ENCODE results near the gene RXFP4. TPM values are rescaled to one million over a fixed set of nuclear protein-coding genes. Genes with fewer than 3 reads are reported as not detected.
"Not testable (repeated sequence)": the region's sequence is repeated elsewhere in the genome, so short reads cannot be mapped to it uniquely, and the experiment has no call there.

The RXFP4 gene
- total and polyA plus RNA-seq, 2 donors = 0.18 TPM; not detected in 1

GRCh38 chr1:155984903-155985645, 43.6 kb downstream of the RXFP4 start:
- not testable (repeated sequence) for DNase-seq (ENCODE audit: low read depth in 6 of 9, low spot score in 9 of 9); H3K36me3 ChIP-seq (ENCODE audit: control insufficient read depth in 2 of 2, insufficient read depth in 2 of 2, low read length in 1 of 2); H3K9me3 ChIP-seq (ENCODE audit: control insufficient read depth in 2 of 2, insufficient read depth in 1 of 2, low read length in 1 of 2); H3K27me3 ChIP-seq (ENCODE audit: control insufficient read depth in 2 of 2, insufficient read depth in 1 of 2, low read length in 1 of 2); H3K4me3 ChIP-seq (ENCODE audit: low read length in 2 of 2); H3K27ac ChIP-seq (ENCODE audit: low read depth in 1 of 2, low read length in 1 of 2)
- peaks cover 17 to 53% of the 10 kb centered on the region in 2 donors for H3K4me1 ChIP-seq (ENCODE audit: control insufficient read depth in 2 of 2, insufficient read depth in 2 of 2, low read length in 2 of 2)
- 97% methylated on average over 11 of the region's 11 CpGs for WGBS

DNA sequence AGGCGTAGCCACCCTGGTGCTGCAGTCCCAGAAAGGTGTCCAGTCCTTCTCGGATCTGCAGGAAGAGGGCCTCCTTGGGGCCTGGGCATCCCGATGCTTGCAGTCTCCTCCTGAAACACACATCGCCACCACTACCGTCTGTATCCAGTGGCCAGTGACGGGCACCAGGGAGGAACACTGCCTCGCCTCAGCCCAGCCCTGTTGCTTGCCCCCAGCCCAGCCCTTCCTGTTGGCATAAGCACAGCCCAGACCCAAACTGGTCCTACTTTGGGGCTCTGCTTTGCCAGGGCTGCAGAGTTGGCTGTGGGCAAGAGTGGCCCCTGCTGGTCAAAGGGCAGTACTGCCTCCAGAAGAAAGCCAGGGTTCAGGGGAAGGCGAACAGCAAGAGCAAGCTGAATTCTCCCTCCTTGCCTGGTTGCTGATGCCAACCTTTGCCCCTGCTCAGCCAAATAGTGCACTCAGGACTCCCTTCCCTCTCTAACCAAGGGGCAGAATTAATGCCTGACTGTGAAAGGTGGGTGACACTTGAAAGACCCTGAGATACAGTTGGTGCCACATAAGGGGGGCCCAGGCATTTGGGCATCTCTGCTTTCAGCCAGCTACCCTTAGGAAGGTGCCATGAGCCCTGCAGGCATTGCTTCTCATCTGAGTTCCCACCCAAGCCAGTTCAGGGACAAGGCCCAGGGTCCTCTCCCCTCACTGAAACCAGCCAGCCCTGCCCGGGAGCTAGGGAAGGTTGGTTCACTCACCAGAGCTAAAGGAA, 48.0 kb downstream of the RXFP4 start:
- peaks cover 0 to 15% of the 10 kb centered on the region in 2 donors for H3K4me1 ChIP-seq (ENCODE audit: control insufficient read depth in 2 of 2, insufficient read depth in 2 of 2, low read length in 2 of 2)
- WGBS = 57% methylated on average over 9 of the region's 9 CpGs
- no peaks in the 10 kb centered on the region for H3K9me3 ChIP-seq (ENCODE audit: control insufficient read depth in 2 of 2, insufficient read depth in 1 of 2, low read length in 1 of 2)
- H3K27ac ChIP-seq (ENCODE audit: low read depth in 1 of 2, low read length in 1 of 2) = no peak overlapping the region
- H3K27me3 ChIP-seq (ENCODE audit: control insufficient read depth in 2 of 2, insufficient read depth in 1 of 2, low read length in 1 of 2) = no peaks in the 10 kb centered on the region
- DNase-seq (ENCODE audit: low read depth in 6 of 9, low spot score in 9 of 9) = peak in 6 of 9 donors; percentile 59 to 89 (median 79)
- H3K36me3 ChIP-seq (ENCODE audit: control insufficient read depth in 2 of 2, insufficient read depth in 2 of 2, low read length in 1 of 2) = no peaks in the 10 kb centered on the region
- H3K4me3 ChIP-seq (ENCODE audit: low read length in 2 of 2) = no peak overlapping the region

DNA sequence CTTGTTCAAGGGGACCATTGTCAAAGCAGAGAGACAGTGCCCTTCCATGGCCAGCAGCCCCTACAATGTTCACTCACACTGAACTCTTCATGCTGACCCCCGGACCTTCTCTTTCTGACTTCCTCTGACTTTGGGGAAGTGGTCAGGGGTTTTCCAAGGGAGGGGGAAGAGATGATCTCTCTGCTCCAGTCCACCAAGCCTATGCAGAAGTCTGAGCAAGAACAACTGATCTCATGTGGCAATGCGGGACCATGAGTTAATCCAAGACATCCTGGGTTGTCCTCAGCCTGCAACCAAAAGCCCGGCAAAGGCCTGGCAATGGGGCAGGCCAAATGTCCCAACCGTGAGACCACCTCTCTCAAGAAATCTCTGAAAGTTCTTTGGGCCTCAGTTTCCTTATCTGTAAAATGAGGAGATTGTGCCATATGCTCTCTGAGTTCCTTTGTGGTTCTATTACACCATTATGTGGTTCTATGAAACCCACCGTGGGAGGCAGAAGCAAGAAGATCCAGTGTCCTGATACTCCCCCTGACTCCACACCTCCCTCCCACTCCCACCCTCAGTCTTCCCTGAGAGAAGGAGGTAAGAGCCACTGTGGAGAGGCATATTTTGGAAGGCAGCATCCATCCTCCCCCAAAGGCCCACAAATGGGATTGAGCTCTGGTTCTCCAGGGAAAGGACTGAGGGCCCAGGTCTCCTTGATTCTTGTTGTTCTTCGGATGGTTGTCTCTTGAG, 48.7 kb downstream of the RXFP4 start:
- Histone ChIP-seq H3K36me3 (ENCODE audit: control insufficient read depth in 2 of 2, insufficient read depth in 2 of 2, low read length in 1 of 2) (no peaks in the 10 kb centered on the region), H3K4me3 (ENCODE audit: low read length in 2 of 2) (no peak overlapping the region), H3K4me1 (ENCODE audit: control insufficient read depth in 2 of 2, insufficient read depth in 2 of 2, low read length in 2 of 2) (peaks cover 0 to 13% of the 10 kb centered on the region in 2 donors), H3K27me3 (ENCODE audit: control insufficient read depth in 2 of 2, insufficient read depth in 1 of 2, low read length in 1 of 2) (no peaks in the 10 kb centered on the region), H3K27ac (ENCODE audit: low read depth in 1 of 2, low read length in 1 of 2) (no peak overlapping the region), H3K9me3 (ENCODE audit: control insufficient read depth in 2 of 2, insufficient read depth in 1 of 2, low read length in 1 of 2) (no peaks in the 10 kb centered on the region)
- DNase-seq (ENCODE audit: low read depth in 6 of 9, low spot score in 9 of 9) = peak in 1 of 9 donors; percentile 39
- 80% methylated on average over 6 of the region's 6 CpGs for WGBS

Other genes with a start within 250 kb of the RXFP4 start
- 31.6 TPM for gene GON4L, start 84.4 kb upstream of the RXFP4 start, total RNA-seq
- gene GON4L, start 84.4 kb upstream of the RXFP4 start, polyA plus RNA-seq = 33.0 TPM
- gene SYT11, start 82.1 kb upstream of the RXFP4 start, total RNA-seq = 3.6 TPM
- 3.3 TPM for gene SYT11, start 82.1 kb upstream of the RXFP4 start, polyA plus RNA-seq
- gene RIT1, start 30.3 kb upstream of the RXFP4 start, total RNA-seq = 24.4 TPM
- 17.2 TPM for gene RIT1, start 30.3 kb upstream of the RXFP4 start, polyA plus RNA-seq
- 31.3 TPM for gene KHDC4, start 7.2 kb upstream of the RXFP4 start, total RNA-seq
- gene KHDC4, start 7.2 kb upstream of the RXFP4 start, polyA plus RNA-seq = 45.8 TPM
- 42.3 TPM for gene ARHGEF2, start 36.9 kb downstream of the RXFP4 start, total RNA-seq
- gene ARHGEF2, start 36.9 kb downstream of the RXFP4 start, polyA plus RNA-seq = 58.5 TPM
- gene SSR2, start 79.3 kb downstream of the RXFP4 start, total RNA-seq = 262 TPM
- gene SSR2, start 79.3 kb downstream of the RXFP4 start, polyA plus RNA-seq = 251 TPM
- gene UBQLN4, start 112.2 kb downstream of the RXFP4 start, total RNA-seq = 10.4 TPM
- gene UBQLN4, start 112.2 kb downstream of the RXFP4 start, polyA plus RNA-seq = 15.1 TPM
- gene LAMTOR2, start 113.1 kb downstream of the RXFP4 start, total RNA-seq = 75.9 TPM
- gene LAMTOR2, start 113.1 kb downstream of the RXFP4 start, polyA plus RNA-seq = 82.2 TPM
- 17.6 TPM for gene RAB25, start 119.5 kb downstream of the RXFP4 start, total RNA-seq
- 43.1 TPM for gene RAB25, start 119.5 kb downstream of the RXFP4 start, polyA plus RNA-seq
- 1.3 TPM for gene MEX3A, start 140.8 kb downstream of the RXFP4 start, total RNA-seq
- gene MEX3A, start 140.8 kb downstream of the RXFP4 start, polyA plus RNA-seq = 0.55 TPM
- gene LMNA, start 173.1 kb downstream of the RXFP4 start, total RNA-seq = 51.6 TPM
- 68.3 TPM for gene LMNA, start 173.1 kb downstream of the RXFP4 start, polyA plus RNA-seq
- 6.4 TPM for gene SEMA4A, start 211.9 kb downstream of the RXFP4 start, total RNA-seq
- gene SEMA4A, start 211.9 kb downstream of the RXFP4 start, polyA plus RNA-seq = 14.8 TPM